Measurements from ENCODE around the gene SPDYE17. TPM values are rescaled to one million over a fixed set of nuclear protein-coding genes. Genes with fewer than 3 reads are reported as not detected.
"Not testable (repeated sequence)": the region's sequence is repeated elsewhere in the genome, so short reads cannot be mapped to it uniquely, and the experiment has no call there.

SPDYE17 gene
- total RNA-seq, 1 donor from 2014 or later: not detected

- not testable (repeated sequence) for DNase-seq (ENCODE audit: low spot score, unreplicated experiment); H3K36me3 Mint-ChIP-seq (ENCODE audit: insufficient read depth); H3K27ac Mint-ChIP-seq; H3K27me3 Mint-ChIP-seq; H3K4me3 Mint-ChIP-seq (ENCODE audit: low read depth); H3K9me3 Mint-ChIP-seq (ENCODE audit: low read depth); H3K4me1 Mint-ChIP-seq (ENCODE audit: low read depth)
Observed at GRCh38 chr7:77006127-77007110, 25.7 kb downstream of the SPDYE17 start.

GRCh38 chr7:77005461-77006057 is 26.6 kb downstream of the SPDYE17 start:
- not testable (repeated sequence) for H3K27ac Mint-ChIP-seq; H3K27me3 Mint-ChIP-seq; H3K36me3 Mint-ChIP-seq (ENCODE audit: insufficient read depth); H3K4me1 Mint-ChIP-seq (ENCODE audit: low read depth); DNase-seq (ENCODE audit: low spot score, unreplicated experiment); H3K4me3 Mint-ChIP-seq (ENCODE audit: low read depth); H3K9me3 Mint-ChIP-seq (ENCODE audit: low read depth)

- not testable (repeated sequence) for DNase-seq (ENCODE audit: low spot score, unreplicated experiment); H3K4me3 Mint-ChIP-seq (ENCODE audit: low read depth); H3K9me3 Mint-ChIP-seq (ENCODE audit: low read depth); H3K4me1 Mint-ChIP-seq (ENCODE audit: low read depth); H3K27ac Mint-ChIP-seq; H3K27me3 Mint-ChIP-seq; H3K36me3 Mint-ChIP-seq (ENCODE audit: insufficient read depth)
Observed at GRCh38 chr7:77004151-77004550, 28.0 kb downstream of the SPDYE17 start.

GRCh38 chr7:77003241-77003640 is 28.9 kb downstream of the SPDYE17 start:
- H3K27ac Mint-ChIP-seq; H3K27me3 Mint-ChIP-seq; H3K4me3 Mint-ChIP-seq (ENCODE audit: low read depth); H3K4me1 Mint-ChIP-seq (ENCODE audit: low read depth); H3K9me3 Mint-ChIP-seq (ENCODE audit: low read depth); DNase-seq (ENCODE audit: low spot score, unreplicated experiment); H3K36me3 Mint-ChIP-seq (ENCODE audit: insufficient read depth): not testable (repeated sequence)

- H3K4me3 Mint-ChIP-seq (ENCODE audit: low read depth); DNase-seq (ENCODE audit: low spot score, unreplicated experiment); H3K9me3 Mint-ChIP-seq (ENCODE audit: low read depth); H3K4me1 Mint-ChIP-seq (ENCODE audit: low read depth); H3K36me3 Mint-ChIP-seq (ENCODE audit: insufficient read depth); H3K27ac Mint-ChIP-seq; H3K27me3 Mint-ChIP-seq: not testable (repeated sequence)
Observed at GRCh38 chr7:77002678-77003233, 29.4 kb downstream of the SPDYE17 start.

GRCh38 chr7:77002104-77002503 is 30.1 kb downstream of the SPDYE17 start:
- H3K9me3 Mint-ChIP-seq (ENCODE audit: low read depth): not testable (repeated sequence)

GRCh38 chr7:76999474-77000107 is 32.6 kb downstream of the SPDYE17 start:
- H3K9me3 Mint-ChIP-seq (ENCODE audit: low read depth); H3K27me3 Mint-ChIP-seq; DNase-seq (ENCODE audit: low spot score, unreplicated experiment): not testable (repeated sequence)

More at GRCh38 chr7:77002104-77002503, 30.1 kb downstream of the SPDYE17 start:
- not testable (repeated sequence) for H3K27me3 Mint-ChIP-seq; H3K36me3 Mint-ChIP-seq (ENCODE audit: insufficient read depth); H3K4me3 Mint-ChIP-seq (ENCODE audit: low read depth); H3K4me1 Mint-ChIP-seq (ENCODE audit: low read depth); H3K27ac Mint-ChIP-seq; DNase-seq (ENCODE audit: low spot score, unreplicated experiment)

GRCh38 chr7:76998764-76999450 is 33.3 kb downstream of the SPDYE17 start:
- H3K4me3 Mint-ChIP-seq (ENCODE audit: low read depth); H3K36me3 Mint-ChIP-seq (ENCODE audit: insufficient read depth); DNase-seq (ENCODE audit: low spot score, unreplicated experiment); H3K27ac Mint-ChIP-seq; H3K9me3 Mint-ChIP-seq (ENCODE audit: low read depth); H3K27me3 Mint-ChIP-seq; H3K4me1 Mint-ChIP-seq (ENCODE audit: low read depth): not testable (repeated sequence)

More at GRCh38 chr7:76999474-77000107, 32.6 kb downstream of the SPDYE17 start:
- H3K4me3 Mint-ChIP-seq (ENCODE audit: low read depth); H3K36me3 Mint-ChIP-seq (ENCODE audit: insufficient read depth); H3K27ac Mint-ChIP-seq; H3K4me1 Mint-ChIP-seq (ENCODE audit: low read depth): not testable (repeated sequence)

GRCh38 chr7:76998285-76998589 is 33.9 kb downstream of the SPDYE17 start:
- no peaks in the 10 kb centered on the region for H3K36me3 Mint-ChIP-seq (ENCODE audit: insufficient read depth)
- no peaks in the 10 kb centered on the region for H3K4me1 Mint-ChIP-seq (ENCODE audit: low read depth)
- no peaks in the 10 kb centered on the region for H3K27me3 Mint-ChIP-seq
- TF ChIP-seq CTCF (IDR thresholded peaks at IDR 0.05; ENCODE audit: unreplicated experiment): no peak
- H3K9me3 Mint-ChIP-seq (ENCODE audit: low read depth): no peaks in the 10 kb centered on the region
- H3K27ac Mint-ChIP-seq: no peak overlapping the region
- DNase-seq (ENCODE audit: low spot score, unreplicated experiment): no peak
- no peak overlapping the region for H3K4me3 Mint-ChIP-seq (ENCODE audit: low read depth)
